Right lobe of liver (tissue), 6 donors: ENCODE measurements around the gene KLK11. TPM values are rescaled to one million over a fixed set of nuclear protein-coding genes. Genes with fewer than 3 reads are reported as not detected.

Source experiments
- ATAC-seq, 4 donors: fragments of 200-7000 bp; cut with Tn5 transposase; one replicate each; pipeline ENCODE4 v1.9.1; 2020; ENCODE audit warnings: mild to moderate bottlenecking in 4 of 4, moderate library complexity in 4 of 4
- DNase-seq, 3 donors: peaks; one replicate each; pipeline ENCODE4 v3.0.0-alpha.2; 2020
- H3K27ac ChIP-seq, 3 donors: fragments of 200-600 bp; one replicate each; pipeline ENCODE4 v1.8.0; 2022
- H3K27me3 ChIP-seq, 2 donors: fragments of 200-600 bp; one replicate each; pipeline ENCODE4 v1.8.0; 2022
- H3K36me3 ChIP-seq, 4 donors: fragments of 200-600 bp; sonication (generic) in 1 of 4; one replicate each; pipeline versions ENCODE4 v1.5.1 to v1.8.0; 2017 to 2022; ENCODE audit warnings: control low read depth in 1 of 4
- H3K4me1 ChIP-seq, 4 donors: fragments of 200-600 bp; sonication (generic) in 1 of 4; one replicate each; pipeline versions ENCODE4 v1.5.1 to v1.8.0; 2017 to 2022; ENCODE audit warnings: control low read depth in 1 of 4
- H3K4me3 ChIP-seq, 3 donors: fragments of 200-600 bp; one replicate each; pipeline ENCODE4 v1.8.0; 2022
- H3K9me3 ChIP-seq, 4 donors: fragments of 200-600 bp; sonication (generic) in 1 of 4; one replicate each; pipeline versions ENCODE4 v1.5.1 to v1.8.0; 2017 to 2022; ENCODE audit warnings: control low read depth in 1 of 4
- POLR2A ChIP-seq: fragments of 450-650 bp; IDR thresholded peaks from one replicate; pipeline ENCODE4 v1.6.1; 2017; ENCODE audit warnings: antibody characterized with exemption, mild to moderate bottlenecking
- WGBS: methylation state at CpG from one replicate; pipeline ENCODE4 v1.1.6; 2018; ENCODE audit warnings: low coverage, low lambda C conversion rate; ENCODE audit not compliant: insufficient coverage; ENCODE audit errors: missing lambda C conversion rate; 5-methylcytosine and 5-hydroxymethylcytosine counted together
- intact Hi-C, 2 donors: fragments of 100-400 bp; cut with DNase I; formaldehyde crosslinking; loops; one replicate each; pipeline versions ENCODE4 v1.11.2 to v1.14.1; 2022
- total RNA-seq, 6 experiments: library from RNA; depleted of rRNA in 2 of 6; stranded (reverse); fragments of >200 nt in 2 of 6; fragmentation: NEBNext Ultra II Directional in 3 of 6; extraction: Animal tissue kit (Norgen Biotek cat#: 25700) in 3 of 6; gene quantifications; one replicate each; pipeline versions ENCODE4 v1.1.0 to v1.2.4, GENCODE V29; 2016 to 2023
- TF ChIP-seq, protein P1 (sequence below), 4 donors: fragments of 200-600 bp in 3 of 4; fragments of 450-650 bp in 1 of 4; IDR thresholded peaks; one replicate each; pipeline versions ENCODE4 v1.5.1 to v1.8.0; 2016 to 2022; ENCODE audit warnings: antibody characterized with exemption in 4 of 4, mild to moderate bottlenecking in 2 of 4
- donor health status: DM: no; HTN: yes; CAD: no.
- donor health status: DM: no; HTN: no; CAD: no.
- donor health status: DM: no; HTN: no; CAD: no.
- donor health status: DM: no; HTN: yes; CAD: no.
- donor health status: DM: no; HTN: yes; CAD: no.

KLK11 gene
- total RNA-seq, 6 experiments from 2014 or later: not detected

DNA sequence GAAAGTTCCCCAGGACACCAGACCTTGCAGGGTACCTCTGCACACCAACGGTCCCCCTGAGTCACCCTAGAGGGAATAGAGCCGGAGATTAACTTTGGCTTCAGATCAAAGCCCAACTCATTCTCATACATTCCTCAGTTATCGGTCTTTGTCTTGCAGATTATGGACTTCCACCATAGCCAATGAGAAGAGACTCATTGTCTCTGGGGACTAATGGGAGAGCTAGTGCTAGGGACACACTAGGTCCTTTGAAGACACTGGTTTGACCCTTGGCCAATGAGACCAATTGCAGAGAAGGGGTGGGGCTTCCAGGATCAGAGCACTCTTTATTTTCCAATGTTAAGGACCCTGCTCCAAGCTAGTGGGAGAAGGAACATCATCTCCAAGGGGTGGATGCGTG lies 48.8 kb downstream of the KLK11 start:
- TF ChIP-seq, protein P1, sequence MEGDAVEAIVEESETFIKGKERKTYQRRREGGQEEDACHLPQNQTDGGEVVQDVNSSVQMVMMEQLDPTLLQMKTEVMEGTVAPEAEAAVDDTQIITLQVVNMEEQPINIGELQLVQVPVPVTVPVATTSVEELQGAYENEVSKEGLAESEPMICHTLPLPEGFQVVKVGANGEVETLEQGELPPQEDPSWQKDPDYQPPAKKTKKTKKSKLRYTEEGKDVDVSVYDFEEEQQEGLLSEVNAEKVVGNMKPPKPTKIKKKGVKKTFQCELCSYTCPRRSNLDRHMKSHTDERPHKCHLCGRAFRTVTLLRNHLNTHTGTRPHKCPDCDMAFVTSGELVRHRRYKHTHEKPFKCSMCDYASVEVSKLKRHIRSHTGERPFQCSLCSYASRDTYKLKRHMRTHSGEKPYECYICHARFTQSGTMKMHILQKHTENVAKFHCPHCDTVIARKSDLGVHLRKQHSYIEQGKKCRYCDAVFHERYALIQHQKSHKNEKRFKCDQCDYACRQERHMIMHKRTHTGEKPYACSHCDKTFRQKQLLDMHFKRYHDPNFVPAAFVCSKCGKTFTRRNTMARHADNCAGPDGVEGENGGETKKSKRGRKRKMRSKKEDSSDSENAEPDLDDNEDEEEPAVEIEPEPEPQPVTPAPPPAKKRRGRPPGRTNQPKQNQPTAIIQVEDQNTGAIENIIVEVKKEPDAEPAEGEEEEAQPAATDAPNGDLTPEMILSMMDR (IDR thresholded peaks at IDR 0.05): no peak
- no peak for TF ChIP-seq POLR2A

DNA sequence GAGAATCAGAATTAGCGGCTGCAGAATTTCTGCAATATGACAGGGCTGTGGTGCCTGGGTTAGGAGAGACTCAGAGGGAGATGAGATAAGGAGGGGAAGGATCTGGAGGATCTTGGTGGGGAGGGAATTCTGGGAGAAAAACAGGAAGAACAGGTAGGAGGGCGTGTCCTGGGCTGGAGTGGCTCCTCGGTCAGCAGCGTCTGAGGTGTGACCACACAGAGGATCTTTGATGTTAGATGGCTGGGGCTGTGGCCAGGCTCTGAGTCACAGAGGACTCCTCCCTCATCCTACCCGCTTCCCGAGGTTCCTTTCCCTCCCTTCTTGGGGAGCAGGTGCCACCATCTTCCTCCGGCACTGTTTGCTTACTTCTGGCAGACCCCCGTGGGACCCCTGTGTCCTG lies 50.6 kb downstream of the KLK11 start:
- intact Hi-C loops: no loop called here
- Histone ChIP-seq H3K27me3 (no peaks in the 10 kb centered on the region), H3K4me3 (no peak overlapping the region), H3K9me3 (no peaks in the 10 kb centered on the region), H3K36me3 (no peaks in the 10 kb centered on the region), H3K4me1 (no peaks in the 10 kb centered on the region), H3K27ac (no peak overlapping the region)
- WGBS: 14% methylated on average over 4 of the region's 8 CpGs
- ATAC-seq (no peak), DNase-seq (no peak)
- no peak for TF ChIP-seq POLR2A
- TF ChIP-seq, protein P1 (IDR thresholded peaks at IDR 0.05): no peak

More for the DNA sequence above, 48.8 kb downstream of the KLK11 start:
- intact Hi-C loops: no loop called here
- Histone ChIP-seq H3K27me3 (no peaks in the 10 kb centered on the region), H3K9me3 (no peaks in the 10 kb centered on the region), H3K4me3 (no peak overlapping the region), H3K27ac (no peak overlapping the region), H3K36me3 (no peaks in the 10 kb centered on the region), H3K4me1 (no peaks in the 10 kb centered on the region)
- 65% methylated on average over 4 of the region's 4 CpGs for WGBS
- DNase-seq (no peak), ATAC-seq (no peak)

DNA sequence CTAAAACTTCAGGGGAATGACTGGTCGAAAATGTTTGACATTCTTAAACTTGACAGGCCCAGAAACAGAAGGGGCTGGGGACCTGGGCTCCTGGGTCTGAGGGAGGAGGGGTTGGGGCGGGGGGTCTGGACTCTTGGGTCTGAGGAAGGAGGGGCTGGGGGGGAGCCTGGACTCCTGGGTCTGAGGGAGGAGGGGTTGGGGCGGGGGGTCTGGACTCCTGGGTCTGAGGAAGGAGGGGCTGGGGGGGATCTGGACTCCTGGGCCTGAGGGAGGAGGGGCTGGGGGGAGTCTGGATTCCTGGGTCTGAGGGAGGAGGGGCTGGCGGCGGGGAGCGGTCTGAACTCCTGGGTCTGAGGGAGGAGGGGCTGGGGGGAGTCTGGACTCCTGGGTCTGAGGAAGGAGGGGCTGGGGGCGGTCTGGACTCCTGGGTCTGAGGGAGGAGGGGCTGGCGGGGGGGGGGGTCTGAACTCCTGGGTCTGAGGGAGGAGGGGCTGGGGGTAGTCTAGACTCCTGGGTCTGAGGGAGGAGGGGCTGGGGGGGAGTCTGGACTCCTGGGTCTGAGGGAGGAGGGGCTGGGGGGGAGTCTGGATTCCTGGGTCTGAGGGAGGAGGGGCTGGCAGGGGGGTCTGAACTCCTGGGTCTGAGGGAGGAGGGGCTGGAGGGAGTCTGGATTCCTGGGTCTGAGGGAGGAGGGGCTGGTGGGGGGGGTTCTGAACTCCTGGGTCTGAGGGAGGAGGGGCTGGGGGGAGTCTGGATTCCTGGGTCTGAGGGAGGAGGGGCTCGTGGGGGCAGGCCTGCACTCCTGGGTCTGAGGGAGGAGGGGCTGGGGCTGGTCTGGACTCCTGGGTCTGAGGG lies 51.5 kb downstream of the KLK11 start:
- Histone ChIP-seq H3K4me3 (no peak overlapping the region), H3K4me1 (no peaks in the 10 kb centered on the region), H3K27ac (no peak overlapping the region), H3K36me3 (no peaks in the 10 kb centered on the region), H3K27me3 (no peaks in the 10 kb centered on the region), H3K9me3 (no peaks in the 10 kb centered on the region)
- intact Hi-C loops: no loop called here
- TF ChIP-seq, protein P1 (IDR thresholded peaks at IDR 0.05): no peak
- no peak for TF ChIP-seq POLR2A
- ATAC-seq (no peak), DNase-seq (no peak)
- WGBS: 70% methylated on average over 4 of the region's 9 CpGs

DNA sequence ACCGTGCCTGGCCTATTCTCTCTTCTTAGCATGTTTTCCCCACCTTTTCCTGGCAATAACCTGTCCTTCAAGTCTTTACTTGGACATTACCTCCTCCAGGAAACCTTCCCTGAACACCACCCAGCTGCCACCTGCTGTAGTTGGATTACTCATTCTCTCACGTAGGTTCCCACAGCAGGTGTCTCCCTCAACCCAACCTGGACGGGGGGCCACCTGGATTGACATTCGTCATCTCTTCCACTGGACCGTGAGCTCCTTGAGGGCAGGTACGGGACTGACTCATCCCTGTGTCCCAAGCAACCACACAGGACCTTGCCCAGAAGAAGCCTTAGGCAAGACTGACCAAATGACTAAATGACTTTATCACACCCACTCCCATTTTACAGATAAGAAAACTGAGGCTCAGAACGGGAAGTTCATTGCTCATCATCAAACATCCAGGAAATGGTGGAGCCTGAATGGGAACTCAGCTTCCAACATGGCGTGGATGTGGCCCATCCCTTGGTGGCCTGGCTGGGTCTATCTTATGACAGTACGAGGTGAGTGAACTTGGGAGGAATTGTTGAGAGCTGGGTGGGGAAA lies 53.5 kb downstream of the KLK11 start:
- TF ChIP-seq, protein P1 (IDR thresholded peaks at IDR 0.05): no peak
- TF ChIP-seq POLR2A: no peak
- 43% methylated on average over 4 of the region's 9 CpGs for WGBS
- H3K36me3 ChIP-seq: no peaks in the 10 kb centered on the region
- H3K27me3 ChIP-seq: no peaks in the 10 kb centered on the region
- no peak overlapping the region for H3K27ac ChIP-seq
- no peaks in the 10 kb centered on the region for H3K4me1 ChIP-seq
- no peak for ATAC-seq
- no peak for DNase-seq
- no peaks in the 10 kb centered on the region for H3K9me3 ChIP-seq
- intact Hi-C loops: no loop called here
- no peak overlapping the region for H3K4me3 ChIP-seq

Other genes with a start within 250 kb of the KLK11 start
- gene ACP4, start 236.2 kb downstream of the KLK11 start, total RNA-seq: under 1 TPM in 1 of 6 experiments, not detected in 5; 0.37 TPM
- gene KLK1, start 202.8 kb downstream of the KLK11 start, total RNA-seq: not detected
- gene KLK15, start 193.0 kb downstream of the KLK11 start, total RNA-seq: not detected
- not detected for gene KLK3, start 171.7 kb downstream of the KLK11 start, total RNA-seq
- not detected for gene KLK2, start 153.2 kb downstream of the KLK11 start, total RNA-seq
- gene KLK4, start 115.2 kb downstream of the KLK11 start, total RNA-seq: not detected
- not detected for gene KLK5, start 73.6 kb downstream of the KLK11 start, total RNA-seq
- gene KLK6, start 57.0 kb downstream of the KLK11 start, total RNA-seq: not detected
- gene KLK7, start 42.7 kb downstream of the KLK11 start, total RNA-seq: not detected
- gene KLK8, start 25.0 kb downstream of the KLK11 start, total RNA-seq: not detected
- gene KLK10, start 6.9 kb downstream of the KLK11 start, total RNA-seq: under 1 TPM in 2 of 6 experiments, not detected in 4; 0.13 to 0.43 TPM
- gene KLK12, start 8.4 kb upstream of the KLK11 start, total RNA-seq: not detected
- not detected for gene KLK13, start 38.5 kb upstream of the KLK11 start, total RNA-seq
- gene KLK14, start 56.3 kb upstream of the KLK11 start, total RNA-seq: under 1 TPM in 2 of 6 experiments, not detected in 4; 0.17 to 0.18 TPM
- 1 to 10 TPM; 3.3 to 6.4 (median 3.9) TPM for gene CTU1, start 81.8 kb upstream of the KLK11 start, total RNA-seq
- gene SIGLEC9, start 98.3 kb upstream of the KLK11 start, total RNA-seq: 1 to 10 TPM; 3.8 to 7.9 (median 4.1) TPM
- gene SIGLEC7, start 115.7 kb upstream of the KLK11 start, total RNA-seq: 1 to 10 TPM; 2.4 to 7.3 (median 3.9) TPM
- 1 to 10 TPM; 1.7 to 5.8 (median 3.8) TPM for gene CD33, start 198.5 kb upstream of the KLK11 start, total RNA-seq
- not detected for gene SIGLECL1, start 224.5 kb upstream of the KLK11 start, total RNA-seq